A549 (cell line): Measurements from ENCODE around the gene TTC28. TPM values are rescaled to one million over a fixed set of nuclear protein-coding genes. Genes with fewer than 3 reads are reported as not detected.

Experiments used
- ATAC-seq, 2 experiments: fragments of 200-7000 bp in 1 of 2; fragments of >200 bp in 1 of 2; cut with Nextera tagmentation in 1 of 2; cut with Tn5 transposase in 1 of 2; 3 replicates each; pipeline versions ENCODE4 v1.8.0 to v1.9.1; 2018 to 2020; ENCODE audit warnings: mild to moderate bottlenecking in 1 of 2, moderate library complexity in 1 of 2
- CTCF ChIA-PET: fragments of 300-600 bp; sonication (Branson Sonifier 250); formaldehyde crosslinking; extraction: SDS; loops from one replicate; lab custom pipeline; 2021; ENCODE audit warnings: antibody characterized with exemption, inconsistent platforms; lab: Yijun Ruan, JAX
- POLR2A ChIA-PET: fragments of 350-600 bp; formaldehyde crosslinking; extraction: SDS; loops from one replicate; lab custom pipeline; 2021; ENCODE audit warnings: antibody characterized with exemption, inconsistent platforms; lab: Yijun Ruan, JAX
- DNase-seq, 2 experiments: peaks; one replicate each; pipeline versions ENCODE4 v3.0.0 to v3.0.0-alpha.2; 2011 to 2016; ENCODE audit warnings: low read depth in 1 of 2, low spot score in 1 of 2
- FAIRE-seq: peaks from 2 replicates; lab custom pipeline; 2011; peaks lifted over from hg19 to GRCh38; lab: Jason Lieb, UNC
- H3K27ac ChIP-seq, 2 experiments: fragments of >200 bp; sonication (Bioruptor Twin); formaldehyde crosslinking; 3 replicates each; pipeline ENCODE4 v1.5.1; 2016 to 2017
- H3K4me1 ChIP-seq: fragments of >200 bp; sonication (Bioruptor Twin); formaldehyde crosslinking; 3 replicates; pipeline ENCODE4 v1.6.1; 2016
- H3K4me2 ChIP-seq: fragments of >200 bp; sonication (Bioruptor Twin); formaldehyde crosslinking; 3 replicates; pipeline ENCODE4 v1.6.1; 2016
- H3K4me3 ChIP-seq: fragments of >200 bp; sonication (Bioruptor Twin); formaldehyde crosslinking; 3 replicates; pipeline ENCODE4 v1.5.1; 2016
- H3K9me3 ChIP-seq: fragments of >200 bp; sonication (Bioruptor Twin); formaldehyde crosslinking; 3 replicates; pipeline ENCODE4 v1.6.1; 2016
- BCL3 ChIP-seq: fragments of >200 bp; sonication (Bioruptor Twin); formaldehyde crosslinking; IDR thresholded peaks from 3 replicates; pipeline ENCODE4 v1.6.1; 2016
- CHD4 ChIP-seq: fragments of 200-600 bp; sonication (generic); IDR thresholded peaks from 2 replicates; pipeline ENCODE4 v1.6.1; 2016; ENCODE audit warnings: antibody characterized with exemption, mild to moderate bottlenecking, borderline replicate concordance
- CTCF ChIP-seq: fragments of >200 bp; sonication (Bioruptor Twin); formaldehyde crosslinking; IDR thresholded peaks from 3 replicates; pipeline ENCODE4 v1.5.1; 2016
- ESRRA ChIP-seq: fragments of 150-350 bp; IDR thresholded peaks from 2 replicates; pipeline ENCODE4 v1.6.1; 2014; ENCODE audit warnings: mild to moderate bottlenecking, low read length, borderline replicate concordance
- FOXS1 ChIP-seq: fragments of 250-450 bp; sonication (Bioruptor Pico); IDR thresholded peaks from 2 replicates; pipeline ENCODE4 v1.5.0; 2020; ENCODE audit warnings: mild to moderate bottlenecking, moderate library complexity
- HES2 ChIP-seq: fragments of >200 bp; sonication (Bioruptor Twin); formaldehyde crosslinking; IDR thresholded peaks from 2 replicates; pipeline ENCODE4 v1.6.1; 2016
- HOXA7 ChIP-seq: fragments of 250-450 bp; sonication (Bioruptor Pico); IDR thresholded peaks from 2 replicates; pipeline ENCODE4 v1.5.0; 2020; ENCODE audit warnings: mild to moderate bottlenecking, moderate library complexity
- HOXB13 ChIP-seq: fragments of 250-450 bp; sonication (Bioruptor Pico); IDR thresholded peaks from 2 replicates; pipeline ENCODE4 v1.5.0; 2020; ENCODE audit warnings: low read depth, mild to moderate bottlenecking, moderate library complexity
- JUN ChIP-seq, 2 experiments: fragments of >200 bp; sonication (Bioruptor Twin); formaldehyde crosslinking; IDR thresholded peaks; 2 replicates in 1 of 2; 3 replicates in 1 of 2; pipeline ENCODE4 v1.6.1; 2016 to 2017
- KDM1A ChIP-seq: fragments of 200-600 bp; sonication (generic); IDR thresholded peaks from 2 replicates; pipeline ENCODE4 v1.6.1; 2016; ENCODE audit warnings: low read depth, mild to moderate bottlenecking
- KDM5A ChIP-seq: fragments of 200-600 bp; sonication (generic); IDR thresholded peaks from 2 replicates; pipeline ENCODE4 v1.6.1; 2016; ENCODE audit warnings: antibody characterized with exemption, mild to moderate bottlenecking
- MAFK ChIP-seq: fragments of 450-650 bp; IDR thresholded peaks from 2 replicates; pipeline ENCODE4 v1.6.1; 2014; ENCODE audit not compliant: partially characterized antibody
- MYC ChIP-seq: IDR thresholded peaks from 2 replicates; pipeline ENCODE4 v1.6.1; 2012; ENCODE audit warnings: mild to moderate bottlenecking, inconsistent platforms, low read length, improper control_type of control experiment, borderline replicate concordance
- NFE2L2 ChIP-seq: fragments of 150-350 bp; conservative IDR thresholded peaks from 2 replicates; pipeline ENCODE4 v1.6.1; 2014; ENCODE audit warnings: low read length
- PBX3 ChIP-seq: IDR thresholded peaks from 2 replicates; pipeline ENCODE4 v1.6.1; 2012
- PHF8 ChIP-seq: fragments of 200-600 bp; sonication (generic); IDR thresholded peaks from 2 replicates; pipeline ENCODE4 v1.6.1; 2016; ENCODE audit warnings: low read depth, mild to moderate bottlenecking, antibody characterized with exemption, moderate library complexity, borderline replicate concordance
- RAD21 ChIP-seq, 2 experiments: fragments of >200 bp in 1 of 2; sonication (Bioruptor Twin) in 1 of 2; formaldehyde crosslinking in 1 of 2; IDR thresholded peaks in 1 of 2; conservative IDR thresholded peaks in 1 of 2; 2 replicates in 1 of 2; 3 replicates in 1 of 2; pipeline ENCODE4 v1.6.1; 2012 to 2018; ENCODE audit warnings: inconsistent platforms in 1 of 2
- RCOR1 ChIP-seq: fragments of 150-350 bp; IDR thresholded peaks from 2 replicates; pipeline ENCODE4 v1.6.1; 2014; ENCODE audit warnings: antibody characterized with exemption, low read length, low read depth
- RNF2 ChIP-seq: fragments of 200-600 bp; sonication (generic); IDR thresholded peaks from 2 replicates; pipeline ENCODE4 v1.6.1; 2016; ENCODE audit warnings: low read depth, mild to moderate bottlenecking, antibody characterized with exemption, moderate library complexity, borderline replicate concordance
- TFCP2L1 ChIP-seq: fragments of 250-450 bp; sonication (Bioruptor Pico); IDR thresholded peaks from 2 replicates; pipeline ENCODE4 v1.5.0; 2021; ENCODE audit warnings: mild to moderate bottlenecking
- ZSCAN20 ChIP-seq: fragments of 250-450 bp; sonication (Bioruptor Pico); IDR thresholded peaks from 2 replicates; pipeline ENCODE4 v1.8.0; 2022; ENCODE audit warnings: mild to moderate bottlenecking, moderate library complexity
- WGBS: methylation state at CpG from one replicate; pipeline ENCODE4 v1.1.6; 2017; ENCODE audit errors: missing lambda C conversion rate; 5-methylcytosine and 5-hydroxymethylcytosine counted together
- polyA plus RNA-seq, 4 experiments: library from polyadenylated mRNA; depleted of rRNA in 3 of 4; stranded (reverse); fragments of >200 nt; fragmentation: RNase III in 1 of 4; extraction: RNeasy Plus Mini Kit Qiagen cat#74134 plus additional on column Dnase treatment in 1 of 4; gene quantifications; 2 replicates in 3 of 4; 3 replicates in 1 of 4; pipeline ENCODE4 v1.2.3, GENCODE V29; 2011 to 2017

The TTC28 gene
- polyA plus RNA-seq, 2 of the 4 experiments (the other 2 are of a cell fraction), result 2.6 to 3.8 TPM

GRCh38 chr22:28405588-28405987 is 274.1 kb downstream of the TTC28 start:
- H3K4me1 ChIP-seq, result peaks cover 8% of the 10 kb centered on the region; the same call in 2 of the 3 replicates
- H3K27ac ChIP-seq, result no peak overlapping the region
- no peak overlapping the region for H3K4me2 ChIP-seq
- ATAC-seq (no peak), DNase-seq (no peak), FAIRE-seq (no peak)
- POLR2A ChIA-PET, result no interaction called here
- no peak for TF ChIP-seq BCL3
- TF ChIP-seq PBX3, result no peak
- no peak for TF ChIP-seq FOXS1 (CRISPR knock-in tag)
- no peak for TF ChIP-seq HOXB13 (CRISPR knock-in tag)
- TF ChIP-seq HES2, result no peak
- no peak for TF ChIP-seq KDM5A
- TF ChIP-seq RAD21 (conservative IDR thresholded peaks at IDR 0.05 in 1 of 2, IDR thresholded peaks at IDR 0.05 in 1 of 2), result no peak
- no peak for TF ChIP-seq RCOR1
- TF ChIP-seq MYC, result no peak
- no peak for TF ChIP-seq CTCF
- no peak for TF ChIP-seq CHD4
- TF ChIP-seq RNF2, result no peak
- TF ChIP-seq ESRRA, result no peak
- TF ChIP-seq JUN (IDR thresholded peaks at IDR 0.05), result no peak
- CTCF ChIA-PET, result interaction anchor here (0.8 kb wide), 1 partner anchor 424 kb away, joined by 3 read pairs; no protein-coding TSS in a partner anchor
- H3K9me3 ChIP-seq, result no peaks in the 10 kb centered on the region
- no peak overlapping the region for H3K4me3 ChIP-seq

GRCh38 chr22:28402539-28402938 is 277.1 kb downstream of the TTC28 start:
- no peak for FAIRE-seq
- WGBS, result 83% methylated on average over 5 of the region's 5 CpGs
- POLR2A ChIA-PET, result no interaction called here

More at GRCh38 chr22:28402539-28402938, 277.1 kb downstream of the TTC28 start:
- DNase-seq (no peak), ATAC-seq (no peak)
- Histone ChIP-seq H3K4me3 (no peak overlapping the region), H3K27ac (no peak overlapping the region), H3K9me3 (no peaks in the 10 kb centered on the region), H3K4me2 (no peak overlapping the region), H3K4me1 (no peaks in the 10 kb centered on the region; the same call in 2 of the 3 replicates)
- TF ChIP-seq NFE2L2, result no peak
- TF ChIP-seq ZSCAN20 (CRISPR knock-in tag), result no peak
- no peak for TF ChIP-seq TFCP2L1
- TF ChIP-seq PHF8, result no peak
- no peak for TF ChIP-seq KDM5A
- no peak for TF ChIP-seq HOXA7
- no peak for TF ChIP-seq PBX3
- TF ChIP-seq KDM1A, result no peak
- TF ChIP-seq MAFK, result no peak
- no peak for TF ChIP-seq CHD4
- TF ChIP-seq HOXB13 (CRISPR knock-in tag), result no peak
- CTCF ChIA-PET, result no interaction called here
